Aorta (tissue), 5 donors: ENCODE results near the gene THPO. TPM values are rescaled to one million over a fixed set of nuclear protein-coding genes. Genes with fewer than 3 reads are reported as not detected.

Experiments
- ATAC-seq: fragments of 200-7000 bp; cut with Tn5 transposase; one replicate; pipeline ENCODE4 v1.9.1; 2022; ENCODE audit warnings: moderate library complexity; ENCODE audit not compliant: low FRiP score
- DNase-seq, 2 donors: peaks; one replicate each; pipeline ENCODE4 v3.0.0-alpha.2; 2020
- H3K27ac ChIP-seq, 2 donors: one replicate each; pipeline ENCODE4 v1.5.1; 2013; ENCODE audit warnings: low read length in 2 of 2, mild to moderate bottlenecking in 2 of 2, moderate library complexity in 2 of 2, control low read depth in 1 of 2, inconsistent platforms in 1 of 2, low read depth in 1 of 2
- H3K27me3 ChIP-seq, 2 donors: one replicate each; pipeline ENCODE4 v1.6.1; 2013; ENCODE audit warnings: control low read depth in 1 of 2, low read length in 1 of 2, mild to moderate bottlenecking in 1 of 2, moderate library complexity in 1 of 2; ENCODE audit not compliant: insufficient read depth in 2 of 2, control insufficient read depth in 1 of 2
- H3K36me3 ChIP-seq, 2 donors: one replicate each; pipeline ENCODE4 v1.6.1; 2013; ENCODE audit warnings: control low read depth in 1 of 2, low read length in 1 of 2, mild to moderate bottlenecking in 1 of 2; ENCODE audit not compliant: insufficient read depth in 2 of 2, control insufficient read depth in 1 of 2
- H3K4me1 ChIP-seq, 2 donors: one replicate each; pipeline ENCODE4 v1.6.1; 2013; ENCODE audit warnings: low read length in 2 of 2, control low read depth in 1 of 2, mild to moderate bottlenecking in 1 of 2, moderate library complexity in 1 of 2; ENCODE audit not compliant: insufficient read depth in 2 of 2, control insufficient read depth in 1 of 2
- H3K4me3 ChIP-seq, 2 donors: one replicate each; pipeline ENCODE4 v1.5.1; 2013; ENCODE audit warnings: low read length in 2 of 2, control low read depth in 1 of 2, mild to moderate bottlenecking in 1 of 2
- H3K9me3 ChIP-seq: one replicate; pipeline ENCODE4 v1.6.1; 2013; ENCODE audit warnings: mild to moderate bottlenecking, low read length; ENCODE audit not compliant: control insufficient read depth
- WGBS, 2 donors: extraction: QIAGEN DNeasy Blood & Tissue Kit; methylation state at CpG; one replicate each; pipeline ENCODE4 v1.1.7; 2013; 5-methylcytosine and 5-hydroxymethylcytosine counted together
- intact Hi-C, 2 donors: fragments of 100-400 bp; cut with DNase I; formaldehyde crosslinking; loops; one replicate each; pipeline versions ENCODE4 v1.14.2 to v1.15.0; 2022
- polyA plus RNA-seq, 2 donors: library from polyadenylated mRNA; stranded (reverse); fragments of 200-250 nt; gene quantifications; one replicate each; pipeline ENCODE4 v1.2.3, GENCODE V29; 2013
- total RNA-seq, 2 donors: library from RNA; stranded (reverse); fragmentation: NEBNext Ultra II Directional; extraction: Animal tissue kit (Norgen Biotek cat#: 25700); gene quantifications; one replicate each; pipeline ENCODE4 v1.2.1, GENCODE V29; 2021
- donor health status: healthy with polysubstance abuse.
- donor health status: Bipolar disorder and iron deficiency.
- donor health status: DM: no; HTN: no; CAD: no.
- donor health status: DM: no; HTN: no; CAD: no.
- donor health status: DM: yes; HTN: yes; CAD: no.

Gene THPO
- total and polyA plus RNA-seq, 4 donors: 0.15 to 1.2 (median 0.70) TPM

GRCh38 chr3:184350618-184351017 lies 27.4 kb downstream of the THPO start:
- H3K4me3 ChIP-seq: no peak overlapping the region
- DNase-seq (no peak), ATAC-seq (no peak)
- H3K9me3 ChIP-seq: no peaks in the 10 kb centered on the region
- no peak overlapping the region for H3K27ac ChIP-seq
- no peaks in the 10 kb centered on the region for H3K27me3 ChIP-seq
- intact Hi-C loops: no loop called here
- no peaks in the 10 kb centered on the region for H3K4me1 ChIP-seq
- no peaks in the 10 kb centered on the region for H3K36me3 ChIP-seq
- WGBS, 2 donors: 94 to 97% methylated on average over 6 of the region's 6 CpGs

- no peaks in the 10 kb centered on the region for H3K27me3 ChIP-seq
- 82 to 85% methylated on average over 10 of the region's 10 CpGs for WGBS, 2 donors
- H3K4me1 ChIP-seq: no peaks in the 10 kb centered on the region
- no peak for ATAC-seq
- peaks cover 0 to 2% of the 10 kb centered on the region in 2 donors for H3K36me3 ChIP-seq
- no peak for DNase-seq
- no peaks in the 10 kb centered on the region for H3K9me3 ChIP-seq
- H3K4me3 ChIP-seq: no peak overlapping the region
- H3K27ac ChIP-seq: no peak overlapping the region
- intact Hi-C loops: no loop called here
Measured at GRCh38 chr3:184349563-184350470, 28.2 kb downstream of the THPO start.

GRCh38 chr3:184348057-184348382 lies 30.0 kb downstream of the THPO start:
- intact Hi-C loops: no loop called here
- H3K27ac ChIP-seq: no peak overlapping the region
- ATAC-seq: no peak
- peaks cover 0 to 6% of the 10 kb centered on the region in 2 donors for H3K36me3 ChIP-seq
- H3K27me3 ChIP-seq: no peaks in the 10 kb centered on the region
- H3K4me3 ChIP-seq: no peak overlapping the region
- H3K9me3 ChIP-seq: no peaks in the 10 kb centered on the region
- no peak for DNase-seq
- WGBS, 2 donors: 77 to 79% methylated on average over 4 of the region's 4 CpGs
- no peaks in the 10 kb centered on the region for H3K4me1 ChIP-seq

- Histone ChIP-seq H3K27ac (no peak overlapping the region), H3K4me1 (no peaks in the 10 kb centered on the region), H3K36me3 (peaks cover 0 to 6% of the 10 kb centered on the region in 2 donors), H3K4me3 (no peak overlapping the region), H3K27me3 (no peaks in the 10 kb centered on the region), H3K9me3 (no peaks in the 10 kb centered on the region)
- WGBS, 2 donors: 56 to 66% methylated on average over 12 of the region's 12 CpGs
- DNase-seq (no peak), ATAC-seq (no peak)
- intact Hi-C loops: no loop called here
Measured at GRCh38 chr3:184347321-184348056, 30.5 kb downstream of the THPO start.

- 80 to 86% methylated on average over 20 of the region's 20 CpGs for WGBS, 2 donors
- ATAC-seq (no peak), DNase-seq (no peak)
- peaks cover 0 to 6% of the 10 kb centered on the region in 2 donors for H3K36me3 ChIP-seq
- no peaks in the 10 kb centered on the region for H3K4me1 ChIP-seq
- intact Hi-C loops: no loop called here
- no peaks in the 10 kb centered on the region for H3K9me3 ChIP-seq
- no peaks in the 10 kb centered on the region for H3K27me3 ChIP-seq
- no peak overlapping the region for H3K4me3 ChIP-seq
- no peak overlapping the region for H3K27ac ChIP-seq
Measured at GRCh38 chr3:184346480-184347190, 31.4 kb downstream of the THPO start.

- Histone ChIP-seq H3K27ac (no peak overlapping the region), H3K36me3 (peaks cover 0 to 6% of the 10 kb centered on the region in 2 donors), H3K4me1 (no peaks in the 10 kb centered on the region), H3K9me3 (no peaks in the 10 kb centered on the region), H3K27me3 (no peaks in the 10 kb centered on the region), H3K4me3 (no peak overlapping the region)
- ATAC-seq (peak; percentile 23), DNase-seq (peak in 1 of 2 donors; percentile 63)
- intact Hi-C loops: no loop called here
- WGBS, 2 donors: 34 to 40% methylated on average over 14 of the region's 14 CpGs
Measured at GRCh38 chr3:184345317-184346144, 32.5 kb downstream of the THPO start.

- H3K36me3 ChIP-seq: peaks cover 0 to 6% of the 10 kb centered on the region in 2 donors
- no peak overlapping the region for H3K4me3 ChIP-seq
- H3K9me3 ChIP-seq: no peaks in the 10 kb centered on the region
- WGBS, 2 donors: 70 to 73% methylated on average over 24 of the region's 24 CpGs
- H3K27me3 ChIP-seq: no peaks in the 10 kb centered on the region
- H3K27ac ChIP-seq: no peak overlapping the region
- DNase-seq (peak in 1 of 2 donors; percentile 40), ATAC-seq (no peak)
- H3K4me1 ChIP-seq: no peaks in the 10 kb centered on the region
- intact Hi-C loops: no loop called here
Measured at GRCh38 chr3:184344579-184345316, 33.3 kb downstream of the THPO start.
